Sigmoid colon (tissue), 4 donors: ENCODE results near the gene WDR48.

Experiments
- EP300 ChIP-seq, 4 donors: sonication (generic); formaldehyde crosslinking; IDR thresholded peaks; one replicate each; pipeline ENCODE4 v1.6.1; 2017; ENCODE audit warnings: antibody characterized with exemption in 4 of 4
- POLR2A ChIP-seq, 2 donors: fragments of 450-650 bp; IDR thresholded peaks; one replicate each; pipeline ENCODE4 v1.6.1; 2016; ENCODE audit warnings: antibody characterized with exemption in 2 of 2, mild to moderate bottlenecking in 2 of 2, moderate library complexity in 2 of 2
- TF ChIP-seq, protein P1 (sequence below), 4 experiments: fragments of 450-650 bp in 3 of 4; fragments of 200-600 bp in 1 of 4; IDR thresholded peaks; one replicate each; pipeline ENCODE4 v1.5.1; 2016 to 2019; ENCODE audit warnings: antibody characterized with exemption in 4 of 4, mild to moderate bottlenecking in 3 of 4, moderate library complexity in 2 of 4

DNA sequence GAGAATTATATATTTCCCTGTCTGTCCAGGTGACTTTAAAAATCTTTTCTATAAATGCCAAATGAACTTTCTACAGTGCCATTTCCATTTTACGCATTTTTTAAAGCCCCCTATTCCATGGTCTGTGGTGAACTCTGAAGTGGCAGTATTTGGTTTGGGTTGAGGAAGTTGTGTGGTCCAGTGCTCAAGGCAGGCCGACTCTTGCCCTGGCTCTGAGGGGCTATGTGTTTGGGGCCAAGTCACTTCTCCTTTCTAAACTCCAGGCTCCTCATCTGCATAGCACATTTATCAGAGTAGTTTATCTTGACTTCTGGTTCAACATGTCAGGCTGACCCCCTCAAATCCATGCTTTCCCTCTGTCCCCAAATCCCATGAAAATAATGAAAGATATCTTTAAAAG lies 69.8 kb downstream of the WDR48 start:
- TF ChIP-seq, protein P1, sequence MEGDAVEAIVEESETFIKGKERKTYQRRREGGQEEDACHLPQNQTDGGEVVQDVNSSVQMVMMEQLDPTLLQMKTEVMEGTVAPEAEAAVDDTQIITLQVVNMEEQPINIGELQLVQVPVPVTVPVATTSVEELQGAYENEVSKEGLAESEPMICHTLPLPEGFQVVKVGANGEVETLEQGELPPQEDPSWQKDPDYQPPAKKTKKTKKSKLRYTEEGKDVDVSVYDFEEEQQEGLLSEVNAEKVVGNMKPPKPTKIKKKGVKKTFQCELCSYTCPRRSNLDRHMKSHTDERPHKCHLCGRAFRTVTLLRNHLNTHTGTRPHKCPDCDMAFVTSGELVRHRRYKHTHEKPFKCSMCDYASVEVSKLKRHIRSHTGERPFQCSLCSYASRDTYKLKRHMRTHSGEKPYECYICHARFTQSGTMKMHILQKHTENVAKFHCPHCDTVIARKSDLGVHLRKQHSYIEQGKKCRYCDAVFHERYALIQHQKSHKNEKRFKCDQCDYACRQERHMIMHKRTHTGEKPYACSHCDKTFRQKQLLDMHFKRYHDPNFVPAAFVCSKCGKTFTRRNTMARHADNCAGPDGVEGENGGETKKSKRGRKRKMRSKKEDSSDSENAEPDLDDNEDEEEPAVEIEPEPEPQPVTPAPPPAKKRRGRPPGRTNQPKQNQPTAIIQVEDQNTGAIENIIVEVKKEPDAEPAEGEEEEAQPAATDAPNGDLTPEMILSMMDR (IDR thresholded peaks at IDR 0.05) = no peak
- no peak for TF ChIP-seq EP300 (IDR thresholded peaks at IDR 0.05)
- TF ChIP-seq POLR2A (IDR thresholded peaks at IDR 0.05) = no peak
